HCT116 (cell line): ENCODE measurements around the gene PTTG2.

Experiments
- CTCF ChIP-seq, 3 experiments: fragments of 200-600 bp in 1 of 3; sonication (generic) in 1 of 3; IDR thresholded peaks in 2 of 3; conservative IDR thresholded peaks in 1 of 3; 2 replicates each; pipeline ENCODE4 v1.5.1; 2012 to 2017; ENCODE audit warnings: low read depth in 2 of 3, low read length in 2 of 3, antibody characterized with exemption in 1 of 3, borderline replicate concordance in 1 of 3, control low read depth in 1 of 3, mild to moderate bottlenecking in 1 of 3, mixed read lengths in 1 of 3, mixed run types in 1 of 3, moderate library complexity in 1 of 3; ENCODE audit not compliant: insufficient read depth in 1 of 3
- ZFX ChIP-seq: fragments of 450-650 bp; IDR thresholded peaks from 2 replicates; pipeline ENCODE4 v1.6.1; 2017

- TF ChIP-seq CTCF (IDR thresholded peaks at IDR 0.05 in 2 of 3, conservative IDR thresholded peaks at IDR 0.05 in 1 of 3; ENCODE audit: borderline replicate concordance in 1 of 3, insufficient read depth in 1 of 3, low read depth in 2 of 3, low read length in 2 of 3) (no peak), ZFX (no peak)
These were observed 8.5 kb downstream of the PTTG2 start for GRCh38 chr4:37968747-37969146.
